H9 (cell line): ENCODE measurements around the gene PAFAH1B2. TPM values are rescaled to one million over a fixed set of nuclear protein-coding genes. Genes with fewer than 3 reads are reported as not detected.

ENCODE experiments used
- DNase-seq: peaks from one replicate; pipeline ENCODE4 v3.0.0-alpha.2; 2017
- H2AFZ ChIP-seq: one replicate; pipeline ENCODE4 v1.6.1; 2013; ENCODE audit warnings: mild to moderate bottlenecking, low read length, control low read depth, moderate library complexity
- H2AK5ac ChIP-seq: 2 replicates; pipeline ENCODE4 v1.6.1; 2013; ENCODE audit warnings: low read length, control low read depth, mixed read lengths; ENCODE audit not compliant: insufficient read length
- H2BK120ac ChIP-seq: one replicate; pipeline ENCODE4 v1.6.1; 2013; ENCODE audit warnings: low read depth, mild to moderate bottlenecking, low read length, control low read depth, inconsistent platforms; ENCODE audit not compliant: poor library complexity, severe bottlenecking
- H2BK12ac ChIP-seq: 2 replicates; pipeline ENCODE4 v1.6.1; 2013; ENCODE audit warnings: low read length, control low read depth, mixed read lengths, low read depth; ENCODE audit not compliant: insufficient read length
- H2BK15ac ChIP-seq: 2 replicates; pipeline ENCODE4 v1.6.1; 2013; ENCODE audit warnings: low read depth, low read length, control low read depth
- H2BK20ac ChIP-seq: one replicate; pipeline ENCODE4 v1.6.1; 2013; ENCODE audit warnings: low read depth, mild to moderate bottlenecking, low read length, control low read depth, inconsistent platforms; ENCODE audit not compliant: poor library complexity, severe bottlenecking
- H2BK5ac ChIP-seq: 2 replicates; pipeline ENCODE4 v1.6.1; 2013; ENCODE audit warnings: low read length, control low read depth, mixed read lengths; ENCODE audit not compliant: insufficient read length
- H3K14ac ChIP-seq: 2 replicates; pipeline ENCODE4 v1.6.1; 2013; ENCODE audit warnings: low read length, control low read depth; ENCODE audit not compliant: insufficient read depth
- H3K18ac ChIP-seq: 2 replicates; pipeline ENCODE4 v1.6.1; 2013; ENCODE audit warnings: low read depth, mild to moderate bottlenecking, mixed read lengths, low read length, control low read depth; ENCODE audit not compliant: insufficient read length
- H3K23ac ChIP-seq: 2 replicates; pipeline ENCODE4 v1.6.1; 2013; ENCODE audit warnings: low read length, control low read depth, mixed read lengths, low read depth; ENCODE audit not compliant: insufficient read length
- H3K23me2 ChIP-seq: 2 replicates; pipeline ENCODE4 v1.6.1; 2013; ENCODE audit warnings: low read depth, mild to moderate bottlenecking, mixed read lengths, low read length, control low read depth; ENCODE audit not compliant: insufficient read length, poor library complexity, severe bottlenecking
- H3K27ac ChIP-seq: 2 replicates; pipeline ENCODE4 v1.5.1; 2013; ENCODE audit warnings: low read length, control low read depth, mixed read lengths, low read depth; ENCODE audit not compliant: insufficient read length
- H3K27me3 ChIP-seq: 2 replicates; pipeline ENCODE4 v1.6.1; 2013; ENCODE audit warnings: low read length, control low read depth, inconsistent platforms; ENCODE audit not compliant: insufficient read depth
- H3K4ac ChIP-seq: 2 replicates; pipeline ENCODE4 v1.6.1; 2013; ENCODE audit warnings: low read depth, mild to moderate bottlenecking, control low read depth, inconsistent platforms, low read length, moderate library complexity
- H3K4me1 ChIP-seq: 2 replicates; pipeline ENCODE4 v1.6.1; 2013; ENCODE audit warnings: low read length, control low read depth, inconsistent platforms; ENCODE audit not compliant: insufficient read depth
- H3K4me2 ChIP-seq: 2 replicates; pipeline ENCODE4 v1.6.1; 2013; ENCODE audit warnings: low read length, control low read depth, mixed read lengths; ENCODE audit not compliant: insufficient read length, insufficient read depth
- H3K56ac ChIP-seq: 2 replicates; pipeline ENCODE4 v1.6.1; 2013; ENCODE audit warnings: low read depth, mild to moderate bottlenecking, mixed read lengths, low read length, control low read depth; ENCODE audit not compliant: insufficient read length
- H3K79me1 ChIP-seq: 2 replicates; pipeline ENCODE4 v1.6.1; 2013; ENCODE audit warnings: low read depth, mild to moderate bottlenecking, moderate library complexity, low read length, control low read depth, inconsistent platforms; ENCODE audit not compliant: insufficient read depth, poor library complexity, severe bottlenecking
- H3K79me2 ChIP-seq: 2 replicates; pipeline ENCODE4 v1.6.1; 2013; ENCODE audit warnings: low read length, control low read depth, inconsistent platforms; ENCODE audit not compliant: insufficient read depth
- H3K9ac ChIP-seq: 2 replicates; pipeline ENCODE4 v1.6.1; 2013; ENCODE audit warnings: low read length, control low read depth, mixed read lengths; ENCODE audit not compliant: insufficient read length; ENCODE audit errors: extremely low read depth
- H3K9me3 ChIP-seq: one replicate; pipeline ENCODE4 v1.6.1; 2013; ENCODE audit warnings: low read depth, low read length, inconsistent platforms; ENCODE audit not compliant: control insufficient read depth
- H3T11ph ChIP-seq: one replicate; pipeline ENCODE4 v1.6.1; 2013; ENCODE audit warnings: mild to moderate bottlenecking, low read length, control low read depth, inconsistent platforms
- H4K20me1 ChIP-seq: one replicate; pipeline ENCODE4 v1.6.1; 2013; ENCODE audit not compliant: control insufficient read depth, insufficient read length, insufficient read depth
- H4K5ac ChIP-seq: 2 replicates; pipeline ENCODE4 v1.6.1; 2013; ENCODE audit warnings: low read depth, mild to moderate bottlenecking, mixed read lengths, low read length, control low read depth; ENCODE audit not compliant: insufficient read length
- H4K8ac ChIP-seq: replicated peaks from 2 replicates; pipeline ENCODE4 v1.6.1; 2013; ENCODE audit warnings: low read length, control low read depth, mixed read lengths, low read depth; ENCODE audit not compliant: insufficient read length
- H4K91ac ChIP-seq: 2 replicates; pipeline ENCODE4 v1.6.1; 2013; ENCODE audit warnings: low read depth, mild to moderate bottlenecking, moderate library complexity, mixed read lengths, low read length, control low read depth; ENCODE audit not compliant: insufficient read length
- H3K27ac Mint-ChIP-seq, 3 experiments: 2 replicates in 2 of 3; 3 replicates in 1 of 3; pipeline ENCODE4 v1.8.0; 2020 to 2021; ENCODE audit warnings: mixed read lengths in 3 of 3, mild to moderate bottlenecking in 1 of 3, moderate library complexity in 1 of 3
- H3K27me3 Mint-ChIP-seq: 2 replicates; pipeline ENCODE4 v1.8.0; 2021; ENCODE audit warnings: low read depth, mild to moderate bottlenecking, moderate library complexity, mixed read lengths
- H3K36me3 Mint-ChIP-seq, 3 experiments: 2 replicates in 2 of 3; 3 replicates in 1 of 3; pipeline ENCODE4 v1.8.0; 2020 to 2021; ENCODE audit warnings: low read depth in 3 of 3, mixed read lengths in 3 of 3; ENCODE audit not compliant: insufficient read depth in 1 of 3
- H3K4me1 Mint-ChIP-seq, 2 experiments: 2 replicates each; pipeline ENCODE4 v1.8.0; 2020; ENCODE audit warnings: mixed read lengths in 2 of 2
- H3K4me3 Mint-ChIP-seq, 2 experiments: 2 replicates in 1 of 2; 3 replicates in 1 of 2; pipeline ENCODE4 v1.8.0; 2020 to 2021; ENCODE audit warnings: mild to moderate bottlenecking in 2 of 2, mixed read lengths in 2 of 2, moderate library complexity in 1 of 2
- H3K9me3 Mint-ChIP-seq, 2 experiments: 2 replicates in 1 of 2; 3 replicates in 1 of 2; pipeline ENCODE4 v1.8.0; 2020; ENCODE audit warnings: mild to moderate bottlenecking in 2 of 2, mixed read lengths in 2 of 2, moderate library complexity in 1 of 2
- WGBS: extraction: QIAGEN DNeasy Blood & Tissue Kit; methylation state at CpG from one replicate; pipeline ENCODE4 v1.1.7; 2013; ENCODE audit warnings: missing lambda C conversion rate, low lambda C conversion rate, mixed read lengths; ENCODE audit not compliant: insufficient read length; ENCODE audit errors: extremely low coverage; 5-methylcytosine and 5-hydroxymethylcytosine counted together
- total RNA-seq: library from RNA; stranded (reverse); gene quantifications from 2 replicates; pipeline ENCODE4 v1.2.1, GENCODE V29; 2021
- TF ChIP-seq, protein P1 (sequence below): fragments of 200-600 bp; sonication (generic); conservative IDR thresholded peaks from 3 replicates; pipeline ENCODE4 v1.8.0; 2021; ENCODE audit warnings: antibody characterized with exemption, mild to moderate bottlenecking

The PAFAH1B2 gene
- total RNA-seq, 1 experiment from 2014 or later, result 161 TPM

DNA sequence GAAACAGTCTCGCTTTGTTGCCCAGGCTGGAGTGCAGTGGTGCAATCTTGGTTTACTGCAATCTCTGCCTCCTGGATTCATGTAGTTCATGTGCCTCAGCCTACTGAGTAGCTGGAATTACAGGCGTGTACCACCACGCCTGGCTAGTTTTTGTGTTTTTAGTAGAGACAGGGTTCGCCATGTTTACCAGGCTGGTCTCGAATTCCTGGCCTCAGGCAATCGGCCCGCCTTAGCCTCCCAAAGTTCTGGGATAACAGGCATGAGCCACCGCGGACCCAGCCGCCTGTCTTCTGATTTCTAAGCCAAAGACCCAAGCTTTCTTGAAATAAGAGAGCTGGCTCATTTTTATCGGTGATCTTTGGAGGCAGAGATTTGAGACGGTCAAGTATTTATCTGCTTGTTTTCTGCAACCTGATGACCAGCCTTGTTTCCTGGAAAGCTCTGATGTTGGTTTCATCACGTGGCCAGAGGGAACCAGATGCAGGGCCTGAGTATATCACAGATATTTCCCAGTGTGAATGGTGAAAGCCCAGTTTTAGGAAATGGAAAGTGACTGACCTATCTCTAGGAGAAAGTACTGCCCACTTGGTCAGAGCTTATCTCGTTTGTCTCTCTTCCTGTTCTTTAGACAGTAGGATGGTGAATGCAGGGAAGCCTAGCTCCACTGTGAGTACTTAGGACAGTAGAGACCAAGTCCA, 28.8 kb downstream of the PAFAH1B2 start:
- Histone ChIP-seq H3K4me2 (no peak overlapping the region), H3K27me3 (no peaks in the 10 kb centered on the region), H3K56ac (no peak overlapping the region), H2BK15ac (no peak overlapping the region), H3K4me1 (no peaks in the 10 kb centered on the region), H3T11ph (no peak overlapping the region), H3K79me2 (no peaks in the 10 kb centered on the region), H3K23me2 (no peaks in the 10 kb centered on the region), H2AFZ (no peak overlapping the region), H3K79me1 (no peaks in the 10 kb centered on the region), H3K27ac (no peak overlapping the region), H4K5ac (no peak overlapping the region), H2AK5ac (no peak overlapping the region), H3K14ac (no peak overlapping the region), H2BK12ac (no peak overlapping the region), H4K8ac (no peak overlapping the region), H4K20me1 (no peaks in the 10 kb centered on the region), H3K9me3 (no peaks in the 10 kb centered on the region), H3K9ac (no peak overlapping the region), H3K18ac (no peak overlapping the region), H2BK5ac (no peak overlapping the region), H3K23ac (no peak overlapping the region), H2BK120ac (no peak overlapping the region), H3K4ac (no peak overlapping the region), H2BK20ac (no peak overlapping the region), H4K91ac (no peak overlapping the region)
- TF ChIP-seq, protein P1, sequence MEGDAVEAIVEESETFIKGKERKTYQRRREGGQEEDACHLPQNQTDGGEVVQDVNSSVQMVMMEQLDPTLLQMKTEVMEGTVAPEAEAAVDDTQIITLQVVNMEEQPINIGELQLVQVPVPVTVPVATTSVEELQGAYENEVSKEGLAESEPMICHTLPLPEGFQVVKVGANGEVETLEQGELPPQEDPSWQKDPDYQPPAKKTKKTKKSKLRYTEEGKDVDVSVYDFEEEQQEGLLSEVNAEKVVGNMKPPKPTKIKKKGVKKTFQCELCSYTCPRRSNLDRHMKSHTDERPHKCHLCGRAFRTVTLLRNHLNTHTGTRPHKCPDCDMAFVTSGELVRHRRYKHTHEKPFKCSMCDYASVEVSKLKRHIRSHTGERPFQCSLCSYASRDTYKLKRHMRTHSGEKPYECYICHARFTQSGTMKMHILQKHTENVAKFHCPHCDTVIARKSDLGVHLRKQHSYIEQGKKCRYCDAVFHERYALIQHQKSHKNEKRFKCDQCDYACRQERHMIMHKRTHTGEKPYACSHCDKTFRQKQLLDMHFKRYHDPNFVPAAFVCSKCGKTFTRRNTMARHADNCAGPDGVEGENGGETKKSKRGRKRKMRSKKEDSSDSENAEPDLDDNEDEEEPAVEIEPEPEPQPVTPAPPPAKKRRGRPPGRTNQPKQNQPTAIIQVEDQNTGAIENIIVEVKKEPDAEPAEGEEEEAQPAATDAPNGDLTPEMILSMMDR, result no peak
- H3K36me3 Mint-ChIP-seq, result peaks cover 6 to 50% (median 29%) of the 10 kb centered on the region in 3 experiments; a peak in 6 of 7 replicates
- H3K9me3 Mint-ChIP-seq, result no peaks in the 10 kb centered on the region
- peak overlapping the region; percentile 46 to 94 (median 68); a peak in 4 of 7 replicates for H3K27ac Mint-ChIP-seq
- peaks cover 20 to 27% of the 10 kb centered on the region in 2 experiments for H3K4me1 Mint-ChIP-seq
- no peak overlapping the region for H3K4me3 Mint-ChIP-seq
- no CpG with 5 or more reads among the region's 14 CpGs for WGBS
- no peaks in the 10 kb centered on the region for H3K27me3 Mint-ChIP-seq
- no peak for DNase-seq
